Stimulated activated CD4-positive, alpha-beta T cell treated with anti-CD3 and anti-CD28 coated beads, Interleukin-1b, Interleukin-23, amount 100 ng/mL, for 48 hours (primary cell): ENCODE measurements around the gene SH3BGRL3.
"Not testable (repeated sequence)": the region's sequence is repeated elsewhere in the genome, so short reads cannot be mapped to it uniquely, and the experiment has no call there.

Experiments used
- DNase-seq: peaks from one replicate; pipeline ENCODE4 v3.0.0-alpha.2; 2020

The SH3BGRL3 gene

DNA sequence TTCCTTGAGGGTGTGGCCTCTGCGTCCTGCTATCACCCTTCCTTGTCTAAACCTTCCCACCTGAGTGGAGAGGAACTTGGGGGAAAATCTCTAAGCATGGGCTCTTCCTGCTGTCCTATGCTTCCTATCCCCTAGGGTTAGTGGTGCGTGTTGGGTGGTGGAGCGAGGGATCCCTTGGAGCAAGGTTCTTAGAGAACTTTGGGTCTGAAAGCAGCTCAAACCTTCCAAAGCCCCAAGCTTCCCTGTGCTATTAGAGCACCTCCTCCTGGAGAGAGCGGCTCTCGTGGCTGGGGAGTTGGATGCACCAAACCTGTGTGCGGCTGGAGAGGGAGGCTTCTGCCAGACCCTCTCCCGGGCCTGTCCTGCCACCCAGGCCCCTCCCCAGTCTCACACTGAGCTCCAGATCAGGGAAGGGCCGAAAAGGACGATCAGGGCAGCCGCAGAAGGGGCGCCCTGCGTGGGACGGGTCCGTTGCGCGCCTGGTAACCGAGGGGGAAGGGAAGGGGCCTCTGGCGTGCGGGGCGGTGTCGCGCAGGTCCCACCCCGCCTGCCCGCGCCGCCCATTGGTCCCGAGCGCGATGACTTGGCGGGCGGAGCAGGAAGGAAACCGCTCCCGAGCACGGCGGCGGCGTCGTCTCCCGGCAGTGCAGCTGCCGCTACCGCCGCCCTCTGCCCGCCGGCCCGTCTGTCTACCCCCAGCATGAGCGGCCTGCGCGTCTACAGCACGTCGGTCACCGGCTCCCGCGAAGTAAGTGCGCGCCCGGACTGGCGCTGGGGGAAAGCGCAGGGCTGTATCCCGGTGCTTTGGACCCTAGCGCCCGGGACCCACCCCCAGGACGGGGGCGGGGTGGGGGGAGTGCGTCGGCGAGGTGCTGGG is at the start of gene SH3BGRL3:
TSS of gene SH3BGRL3 (plus strand) at position 631 of the 877 bp plus-strand sequence. CDS start at position 701, 70 bp downstream.
- peak; percentile 84 for DNase-seq

DNA sequence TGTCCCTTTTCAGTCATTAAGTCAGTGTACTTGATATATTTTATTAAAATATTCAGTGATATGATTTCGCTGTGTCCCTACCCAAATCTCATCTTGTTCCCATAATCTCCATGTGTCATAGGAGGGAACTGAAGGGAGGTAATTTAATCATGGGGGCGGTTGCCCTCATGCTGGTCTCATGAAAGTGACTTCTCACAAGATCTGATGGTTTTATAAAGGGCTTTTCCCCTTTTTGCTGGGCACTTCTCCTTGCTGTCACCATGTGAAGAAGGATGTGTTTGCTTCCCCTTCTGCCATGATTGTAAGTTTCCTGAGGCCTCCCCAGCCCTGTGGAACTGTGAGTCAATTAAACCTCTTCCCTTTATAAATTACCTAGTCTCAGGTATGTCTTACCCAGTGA is 49.2 kb upstream of the SH3BGRL3 start:
- DNase-seq, result not testable (repeated sequence)

DNA sequence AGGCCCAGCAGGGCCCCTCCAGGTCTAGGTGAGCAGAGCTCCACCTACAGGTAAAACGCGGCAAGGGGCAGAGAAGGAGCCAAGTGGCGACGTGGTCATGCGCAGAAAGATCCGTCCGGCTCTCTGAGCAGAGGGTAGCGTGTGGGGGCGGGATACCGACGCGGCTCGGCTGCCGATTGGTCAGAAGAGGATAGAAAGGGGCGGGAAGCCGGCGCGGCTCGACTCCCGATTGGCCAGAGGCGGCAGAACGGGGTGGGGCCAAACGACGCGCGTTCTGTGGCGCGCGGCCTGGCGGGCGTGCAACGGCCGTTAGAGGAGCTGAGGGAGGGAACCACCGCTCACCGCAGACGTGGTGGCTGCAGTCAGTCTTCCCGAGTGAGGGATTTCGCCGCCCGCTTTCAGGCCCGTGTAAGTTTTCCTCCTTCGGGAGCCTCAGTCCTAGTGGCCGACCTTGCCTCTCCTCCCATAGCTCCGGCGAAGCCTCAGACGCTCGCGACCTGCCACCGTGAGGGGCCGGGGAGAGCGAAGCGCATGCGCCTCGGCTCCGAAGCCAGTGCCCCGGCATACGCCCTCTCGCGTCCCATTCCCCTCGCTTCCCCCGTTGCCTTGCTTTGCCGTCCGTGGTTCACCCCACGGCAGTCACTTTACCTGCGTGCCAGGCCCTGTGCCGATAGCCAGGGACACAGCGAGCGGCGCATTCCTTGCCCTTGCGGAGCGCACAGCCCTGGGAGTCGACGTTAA is 45.8 kb upstream of the SH3BGRL3 start, which contains the start of gene CEP85:
TSS of gene CEP85 (plus strand) at position 298 of the 741 bp plus-strand sequence. CDS start 5,584 bp downstream, outside the sequence.
- DNase-seq, result peak; percentile 99

DNA sequence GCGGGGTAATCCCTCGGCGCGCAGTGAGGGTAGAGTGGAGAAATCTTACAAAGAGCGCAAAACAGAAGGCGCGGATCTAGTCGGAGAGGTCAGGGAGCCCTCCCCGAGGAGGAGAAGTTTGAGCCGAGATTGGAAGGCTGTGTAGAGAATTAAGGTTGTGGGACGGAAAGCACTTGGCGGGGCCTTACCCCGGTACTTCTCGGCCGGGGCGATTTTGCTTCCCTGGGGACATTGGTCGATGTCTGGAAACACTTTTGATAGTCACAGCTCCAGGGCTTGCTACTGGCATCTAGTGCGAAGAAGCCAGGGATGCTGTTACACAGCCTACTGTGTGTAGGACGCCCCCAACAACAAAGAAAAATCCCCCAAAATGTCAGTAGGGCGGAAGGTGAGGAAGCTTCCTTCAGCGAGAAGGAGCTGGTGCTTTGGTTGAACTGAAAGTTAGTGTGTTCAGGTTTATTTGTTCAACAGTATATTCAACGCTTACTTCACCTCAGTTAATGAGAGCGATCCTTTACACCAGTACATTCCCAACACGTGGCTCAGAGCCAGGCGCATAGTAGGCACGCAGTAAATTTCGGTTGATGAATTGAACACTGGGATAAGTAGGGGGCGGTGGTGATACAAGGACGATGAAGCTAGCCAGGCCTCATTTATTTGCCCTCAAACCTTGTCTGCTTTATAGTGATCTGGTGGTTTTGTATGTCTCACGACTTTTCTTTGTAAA is 45.1 kb upstream of the SH3BGRL3 start:
- DNase-seq, result no peak

DNA sequence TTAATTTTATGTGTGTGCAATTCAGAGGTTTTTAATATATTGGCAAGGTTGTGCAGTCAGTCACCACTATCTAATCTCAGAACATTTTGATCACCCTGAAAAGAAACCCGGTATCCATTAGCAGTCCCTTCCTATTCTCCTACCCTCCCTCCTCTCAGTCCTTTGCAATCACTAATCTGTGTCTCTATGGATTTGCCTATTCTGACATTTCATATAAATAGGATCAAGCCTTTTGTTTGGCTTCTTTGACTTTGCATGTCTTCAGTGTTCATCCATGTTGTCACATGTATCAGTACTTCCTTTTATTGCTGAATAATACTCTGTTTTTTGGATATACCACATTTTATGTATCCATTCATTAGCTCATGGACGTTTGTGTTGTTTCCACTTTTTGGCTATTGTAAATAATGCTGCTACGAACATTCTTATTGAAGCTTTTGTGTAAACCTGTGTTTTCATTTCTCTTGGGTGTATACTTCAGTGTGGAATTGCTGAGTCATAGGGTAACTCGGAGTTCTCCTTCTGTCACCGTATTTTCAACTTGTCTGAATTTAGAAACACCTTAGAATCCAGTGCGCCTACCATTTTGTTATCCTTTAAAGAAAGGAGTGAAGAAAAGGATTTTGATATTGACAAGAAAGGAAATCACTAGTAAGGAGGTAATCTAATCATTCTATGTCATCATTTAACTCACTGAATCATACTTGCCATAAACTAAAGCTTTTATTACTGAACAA is 42.5 kb upstream of the SH3BGRL3 start:
- DNase-seq, result no peak

DNA sequence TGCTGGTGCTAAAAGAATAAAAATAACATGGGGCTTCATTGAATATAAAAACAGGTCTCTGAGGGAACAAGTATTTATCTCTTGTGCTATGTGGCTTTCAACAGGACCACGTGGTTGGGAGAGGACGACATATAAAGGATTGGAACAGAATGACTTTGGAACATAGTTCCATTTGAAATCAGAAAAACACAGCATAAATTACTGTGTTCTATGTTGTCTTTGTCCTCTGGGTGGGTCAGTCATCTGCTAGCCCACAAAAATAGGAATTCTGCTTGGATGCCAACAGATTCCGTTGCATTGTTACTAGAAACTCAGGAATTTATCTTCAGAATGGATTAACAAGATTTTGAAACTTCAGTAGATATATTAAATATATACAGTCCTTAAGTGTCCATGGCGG is 40.0 kb upstream of the SH3BGRL3 start:
- DNase-seq, result no peak

DNA sequence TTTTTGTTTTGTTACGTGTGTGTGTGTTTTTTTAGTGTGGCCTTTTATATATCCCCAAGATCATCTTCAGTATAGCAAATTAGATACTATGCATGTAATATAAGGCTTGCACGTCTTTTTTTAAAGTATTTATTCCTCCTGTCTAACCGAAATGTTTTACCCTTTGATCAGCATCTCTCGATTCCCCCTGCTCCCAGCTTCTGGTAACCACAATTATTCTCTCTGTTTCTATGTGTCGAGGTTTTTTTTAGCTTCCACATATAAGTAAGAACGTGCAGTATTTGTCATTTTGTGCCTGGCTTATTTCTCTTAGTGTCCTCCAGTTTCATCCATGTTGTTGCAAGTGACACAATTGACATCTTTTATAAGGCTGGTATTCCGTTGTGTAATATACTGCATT is 27.2 kb upstream of the SH3BGRL3 start:
- no peak for DNase-seq

DNA sequence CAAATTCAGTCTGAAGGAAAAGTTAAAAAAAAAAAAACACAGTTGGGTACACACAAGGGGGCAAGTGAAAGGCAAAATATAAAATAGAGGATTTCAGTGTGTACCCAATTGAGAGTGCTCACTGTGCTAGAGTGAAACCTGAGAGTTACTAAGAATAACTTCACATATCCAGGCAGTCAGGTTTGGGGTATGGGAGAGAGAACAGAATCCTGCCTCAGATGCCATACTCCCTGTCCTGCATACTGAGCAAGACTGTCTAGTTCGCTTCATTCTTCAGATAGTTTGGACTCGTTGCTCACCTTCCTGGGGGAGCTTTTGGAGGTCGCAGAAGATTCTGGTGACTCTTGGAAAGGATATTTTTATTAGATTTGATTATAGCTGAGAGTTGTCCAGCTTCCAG is 25.5 kb upstream of the SH3BGRL3 start:
- no peak for DNase-seq

DNA sequence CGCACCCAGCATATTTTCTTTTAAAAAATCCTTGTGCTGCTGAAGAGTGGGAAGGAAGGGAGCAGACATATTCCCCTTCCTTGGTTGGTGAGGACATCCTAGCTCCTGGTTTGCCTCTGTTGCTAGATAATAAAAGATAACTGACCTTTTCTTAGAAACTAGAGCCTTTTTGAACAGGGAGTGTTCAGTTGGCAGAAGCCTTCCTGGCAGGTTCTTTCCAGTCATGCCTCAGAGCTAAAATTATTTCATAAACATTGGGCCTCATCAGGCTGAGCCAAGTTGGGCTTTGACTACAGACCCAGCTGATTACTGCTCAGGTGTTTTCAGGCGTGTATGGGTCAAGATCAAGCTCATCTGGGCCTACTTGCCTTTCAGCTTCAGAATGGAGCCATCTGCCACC is 22.7 kb upstream of the SH3BGRL3 start:
- no peak for DNase-seq

DNA sequence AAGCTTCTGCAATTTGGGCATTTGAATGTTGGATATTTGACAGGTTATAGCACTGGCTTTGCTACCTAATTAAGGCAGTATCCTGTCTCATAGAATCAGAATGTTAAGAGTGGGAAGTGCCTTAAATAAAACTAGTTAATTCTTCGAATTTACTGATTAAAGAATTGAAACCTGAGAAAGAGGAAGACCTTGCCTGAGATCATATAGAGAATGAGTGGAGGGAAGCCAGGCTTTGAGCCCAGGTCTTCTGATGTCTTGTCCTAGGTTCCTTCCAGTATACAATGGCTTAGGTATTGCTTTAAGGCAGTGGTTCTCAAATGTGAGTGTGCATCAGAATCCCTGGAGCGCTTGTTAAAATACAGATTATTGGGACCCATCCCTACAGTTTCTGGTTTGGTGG is 20.9 kb upstream of the SH3BGRL3 start:
- no peak for DNase-seq

DNA sequence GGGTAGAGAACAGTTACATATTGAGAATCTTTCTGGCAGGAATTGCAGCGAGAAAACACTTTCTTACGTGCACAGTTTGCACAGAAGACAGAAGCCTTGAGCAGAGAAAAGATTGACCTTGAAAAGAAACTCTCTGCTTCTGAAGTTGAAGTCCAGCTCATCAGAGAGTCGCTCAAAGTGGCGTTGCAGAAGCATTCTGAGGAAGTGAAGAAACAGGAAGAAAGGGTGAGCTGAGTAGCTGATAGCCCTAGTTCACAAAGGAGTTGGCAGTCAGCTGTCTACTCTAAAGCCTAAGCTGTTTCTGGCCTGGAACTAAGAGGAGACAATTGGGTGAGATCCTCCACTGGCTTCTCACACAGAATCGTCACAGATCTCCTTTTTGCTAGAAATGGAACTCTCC is 20.3 kb upstream of the SH3BGRL3 start:
- no peak for DNase-seq

DNA sequence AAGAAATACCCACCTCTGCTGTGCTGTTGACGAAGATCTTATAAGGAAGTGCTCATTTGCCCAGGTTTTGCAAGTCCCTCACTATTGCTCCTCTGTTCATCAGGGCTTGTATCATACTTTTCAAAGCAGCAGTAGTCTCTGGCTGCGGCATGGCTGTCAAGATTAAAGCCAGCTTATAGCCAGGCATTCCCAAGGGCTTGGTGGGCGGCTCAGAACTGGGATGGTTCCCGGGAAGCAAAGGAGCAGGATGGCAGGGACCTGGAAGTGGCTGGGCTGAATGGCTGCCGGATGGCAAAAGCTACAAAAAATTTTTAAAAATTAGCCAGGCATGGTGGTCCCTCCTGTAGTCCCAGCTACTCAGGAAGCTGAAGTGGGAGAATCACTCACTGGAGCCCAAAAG is 16.7 kb upstream of the SH3BGRL3 start:
- no peak for DNase-seq

DNA sequence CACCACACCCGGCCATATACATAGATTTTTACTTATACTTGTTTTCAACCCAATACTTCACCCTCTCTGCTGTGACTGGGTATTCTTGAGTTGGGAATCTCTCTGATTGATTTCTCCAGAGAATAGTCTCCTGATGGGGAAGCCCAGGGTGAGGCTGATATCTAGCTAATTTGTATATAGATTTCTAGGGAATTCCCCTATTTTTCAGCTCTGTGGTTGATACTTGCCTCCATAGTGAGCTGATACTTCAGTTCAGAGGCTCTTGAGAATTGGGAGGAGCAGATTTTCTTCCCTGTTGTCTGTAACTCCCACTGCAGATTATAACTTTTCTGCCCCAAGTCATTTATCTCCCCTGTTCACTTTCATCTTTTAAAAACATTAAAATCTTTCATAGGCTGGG is 14.5 kb upstream of the SH3BGRL3 start:
- DNase-seq, result no peak

DNA sequence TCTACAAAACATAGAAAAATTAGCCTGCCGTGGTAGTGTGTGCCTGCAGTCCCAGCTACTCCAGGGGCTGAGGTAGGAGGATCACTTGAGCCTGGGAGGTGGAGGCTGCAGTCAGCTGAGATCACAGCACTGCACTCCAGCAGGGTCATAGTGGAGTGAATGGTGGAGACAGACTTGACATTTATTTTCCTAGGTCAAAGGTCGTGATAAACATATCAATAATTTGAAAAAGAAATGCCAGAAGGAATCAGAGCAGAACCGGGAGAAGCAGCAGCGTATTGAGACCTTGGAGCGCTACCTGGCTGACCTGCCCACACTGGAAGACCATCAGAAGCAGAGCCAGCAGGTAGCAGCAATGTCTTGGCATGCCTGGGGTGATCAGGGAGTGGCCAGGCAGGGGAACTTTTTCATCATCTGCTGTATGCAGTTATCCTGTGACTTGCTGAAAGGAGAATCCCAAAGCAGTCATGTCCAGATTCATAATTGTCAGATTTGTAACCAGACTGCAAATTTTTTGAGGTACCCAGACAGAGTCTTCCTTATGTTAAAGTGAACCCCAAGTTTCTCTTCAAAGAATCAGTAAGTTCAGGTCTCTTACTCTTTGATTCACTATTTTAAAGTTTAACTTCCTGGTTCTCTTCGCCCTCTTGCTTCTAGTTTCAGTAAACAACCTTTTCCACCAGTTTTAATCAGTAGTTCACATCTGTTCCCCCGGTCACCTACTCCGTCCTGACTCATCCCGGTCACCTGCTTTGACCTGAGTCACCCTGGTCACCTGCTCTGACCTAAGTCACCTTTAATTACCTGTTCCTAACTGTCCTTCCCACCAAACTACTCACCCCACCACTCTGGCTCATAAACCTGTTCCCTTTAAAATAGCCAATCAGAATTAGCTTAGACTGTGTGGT is 11.3 kb upstream of the SH3BGRL3 start:
- DNase-seq, result no peak

DNA sequence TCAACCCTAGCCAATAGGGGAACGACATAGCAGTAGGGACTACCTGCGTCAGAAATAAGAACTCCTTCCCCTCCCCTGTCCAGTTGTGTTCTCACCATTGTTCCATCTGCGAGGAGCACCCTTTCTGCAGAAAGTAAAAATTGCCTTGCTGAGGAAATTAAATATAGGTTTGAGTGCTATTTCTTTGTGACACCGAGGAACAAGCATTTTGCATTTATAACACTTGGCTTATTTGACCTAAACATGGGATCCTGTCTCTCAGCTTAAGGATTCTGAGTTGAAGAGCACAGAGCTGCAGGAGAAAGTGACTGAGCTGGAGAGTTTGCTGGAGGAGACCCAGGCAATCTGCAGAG is 10.7 kb upstream of the SH3BGRL3 start:
- no peak for DNase-seq

DNA sequence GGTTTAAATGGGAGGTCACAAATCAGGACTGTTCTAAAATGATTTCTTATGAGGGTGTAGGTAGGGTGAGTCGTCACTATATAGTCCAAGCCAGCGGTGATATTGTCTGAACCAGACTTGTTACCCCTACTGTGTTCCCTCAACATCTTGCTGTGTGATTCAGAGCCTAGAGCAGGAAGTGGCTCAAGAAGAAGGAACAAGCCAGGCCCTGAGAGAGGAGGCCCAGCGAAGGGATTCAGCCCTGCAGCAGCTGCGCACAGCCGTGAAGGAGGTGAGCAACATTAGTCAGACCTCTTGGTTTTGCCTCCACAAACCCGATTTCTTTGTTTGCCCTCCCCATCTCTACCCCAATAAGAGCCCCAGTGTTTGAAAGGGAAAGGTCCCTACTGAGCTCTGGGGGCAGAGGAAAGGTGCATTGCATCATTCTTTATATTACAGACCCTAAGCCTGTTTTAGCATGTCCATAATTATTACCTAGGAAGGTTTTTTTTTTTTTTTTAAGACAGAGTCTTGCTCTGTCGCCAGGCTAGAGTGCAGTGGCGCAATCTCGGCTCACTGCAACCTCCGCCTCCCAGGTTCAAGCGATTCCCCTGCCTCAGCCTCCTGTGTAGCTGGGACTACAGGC is 5.0 kb upstream of the SH3BGRL3 start:
- no peak for DNase-seq

DNA sequence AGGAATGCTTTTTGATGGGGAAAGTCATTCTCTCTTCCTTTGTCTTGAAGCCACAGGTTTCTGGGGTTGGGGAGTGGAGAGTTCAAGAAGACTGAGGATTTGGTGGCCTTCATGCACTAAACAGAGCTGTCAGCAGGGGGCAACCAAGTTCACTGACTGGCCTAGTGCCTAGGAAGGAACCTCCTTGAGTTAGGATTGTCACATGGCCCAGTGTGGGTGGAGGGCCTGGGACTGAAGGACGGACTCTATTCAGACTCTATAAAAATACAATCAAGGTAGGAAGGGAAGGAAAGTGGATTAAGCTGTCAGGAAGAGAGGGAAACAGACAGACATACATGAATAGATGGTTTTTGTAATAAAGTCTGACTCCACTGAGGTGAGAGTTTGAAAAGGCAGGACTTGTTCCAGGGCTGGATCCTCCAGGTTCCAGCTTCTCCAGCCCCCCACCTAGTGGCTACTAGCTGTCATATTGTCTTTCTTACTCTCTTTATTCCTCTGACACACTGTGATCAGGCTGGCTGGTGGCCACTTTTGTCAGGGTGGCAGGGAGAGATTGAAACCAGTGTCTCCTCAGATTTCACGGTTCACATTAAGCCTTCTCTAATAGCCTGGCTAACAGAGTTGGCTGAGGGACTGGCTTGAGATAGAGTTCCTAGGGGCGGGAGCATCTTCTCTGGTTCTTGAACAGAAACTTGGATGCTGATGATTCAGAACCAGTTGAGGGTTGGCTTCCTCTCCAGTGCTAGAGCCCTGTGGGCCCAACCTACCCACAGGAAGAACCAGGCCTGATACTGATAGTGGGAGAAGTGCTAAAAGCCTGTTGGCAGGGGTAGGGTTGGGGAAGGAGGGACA is 4.1 kb upstream of the SH3BGRL3 start:
- peak; percentile 78 for DNase-seq

DNA sequence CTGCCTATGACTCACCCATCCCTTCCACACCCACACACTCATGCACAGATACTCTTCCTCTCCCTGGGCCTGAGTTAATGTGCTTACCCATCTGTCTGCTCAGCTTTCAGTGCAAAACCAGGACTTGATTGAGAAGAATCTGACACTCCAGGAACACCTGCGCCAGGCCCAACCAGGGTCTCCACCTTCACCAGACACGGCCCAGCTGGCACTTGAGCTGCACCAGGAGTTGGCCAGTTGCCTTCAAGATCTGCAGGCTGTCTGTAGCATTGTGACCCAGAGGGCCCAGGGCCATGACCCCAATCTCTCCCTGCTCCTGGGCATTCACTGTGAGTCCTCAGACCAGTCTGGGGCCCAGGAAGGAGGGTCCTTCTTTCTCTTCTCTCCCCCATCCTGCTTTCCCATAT is 3.5 kb upstream of the SH3BGRL3 start:
- no peak for DNase-seq

DNA sequence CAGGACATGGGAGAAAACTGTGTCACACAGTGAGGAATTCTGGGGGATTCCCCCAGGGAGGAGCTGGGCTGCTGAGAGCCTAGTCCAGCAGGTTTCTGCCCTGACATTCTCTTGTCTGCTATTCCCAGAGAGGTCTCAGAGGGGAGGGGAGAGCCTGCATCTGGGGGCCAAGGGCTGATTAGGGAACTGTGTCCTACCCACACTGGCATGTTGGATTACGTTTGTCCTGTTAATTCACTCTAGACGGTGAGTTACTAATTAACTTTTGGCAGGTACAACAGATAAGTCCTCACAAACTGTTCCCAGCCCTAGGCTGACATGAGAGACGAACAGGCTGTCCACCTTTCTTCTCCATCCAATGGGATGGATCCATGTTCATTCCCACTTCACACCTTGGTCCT is 2.6 kb upstream of the SH3BGRL3 start:
- no peak for DNase-seq

DNA sequence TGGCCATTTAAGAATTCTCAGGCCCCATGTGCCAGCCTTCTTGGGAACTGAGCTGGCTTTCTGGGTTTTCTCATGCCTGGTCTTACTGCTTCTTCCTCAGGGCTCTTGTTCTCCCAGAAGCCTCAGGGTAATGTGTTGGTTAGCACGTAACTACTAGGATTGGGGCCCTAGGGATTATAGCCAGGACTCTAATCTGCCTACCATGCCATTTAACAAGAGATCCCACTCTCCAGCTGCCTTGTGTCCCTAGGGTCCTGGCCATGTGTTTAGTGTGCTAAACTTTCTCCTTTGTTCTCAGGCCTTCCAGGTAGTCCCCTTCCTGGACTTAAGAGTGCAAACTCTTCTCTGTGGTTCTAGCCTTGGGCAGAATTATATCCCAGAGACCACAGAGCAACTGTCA is 2.2 kb upstream of the SH3BGRL3 start:
- DNase-seq, result no peak
